Measurements from ENCODE around the gene ABR. TPM values are rescaled to one million over a fixed set of nuclear protein-coding genes. Genes with fewer than 3 reads are reported as not detected.

Gene ABR
- total RNA-seq, 2 donors from 2014 or later: 159 to 200 TPM

GRCh38 chr17:1147664-1148063 lies 32.1 kb downstream of the ABR start:
- peak; percentile 76 for ATAC-seq (ENCODE audit: insufficient number of reproducible peaks, low FRiP score, low read depth)
- no peak for DNase-seq (ENCODE audit: low spot score)
- Histone ChIP-seq H3K27ac (no peak overlapping the region), H3K36me3 (peaks cover 6% of the 10 kb centered on the region), H3K27me3 (replicated peaks; ENCODE audit: insufficient read depth) (no peaks in the 10 kb centered on the region), H3K9me3 (no peaks in the 10 kb centered on the region), H3K4me1 (ENCODE audit: control insufficient read depth in 1 of 2, low read depth in 2 of 2) (no peaks in the 10 kb centered on the region), H3K4me3 (no peak overlapping the region)
- TF ChIP-seq, protein P1, sequence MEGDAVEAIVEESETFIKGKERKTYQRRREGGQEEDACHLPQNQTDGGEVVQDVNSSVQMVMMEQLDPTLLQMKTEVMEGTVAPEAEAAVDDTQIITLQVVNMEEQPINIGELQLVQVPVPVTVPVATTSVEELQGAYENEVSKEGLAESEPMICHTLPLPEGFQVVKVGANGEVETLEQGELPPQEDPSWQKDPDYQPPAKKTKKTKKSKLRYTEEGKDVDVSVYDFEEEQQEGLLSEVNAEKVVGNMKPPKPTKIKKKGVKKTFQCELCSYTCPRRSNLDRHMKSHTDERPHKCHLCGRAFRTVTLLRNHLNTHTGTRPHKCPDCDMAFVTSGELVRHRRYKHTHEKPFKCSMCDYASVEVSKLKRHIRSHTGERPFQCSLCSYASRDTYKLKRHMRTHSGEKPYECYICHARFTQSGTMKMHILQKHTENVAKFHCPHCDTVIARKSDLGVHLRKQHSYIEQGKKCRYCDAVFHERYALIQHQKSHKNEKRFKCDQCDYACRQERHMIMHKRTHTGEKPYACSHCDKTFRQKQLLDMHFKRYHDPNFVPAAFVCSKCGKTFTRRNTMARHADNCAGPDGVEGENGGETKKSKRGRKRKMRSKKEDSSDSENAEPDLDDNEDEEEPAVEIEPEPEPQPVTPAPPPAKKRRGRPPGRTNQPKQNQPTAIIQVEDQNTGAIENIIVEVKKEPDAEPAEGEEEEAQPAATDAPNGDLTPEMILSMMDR (IDR thresholded peaks at IDR 0.05): peak; percentile 46

GRCh38 chr17:1146561-1147265 lies 33.1 kb downstream of the ABR start:
- TF ChIP-seq, protein P1 (IDR thresholded peaks at IDR 0.05): no peak
- no peak for ATAC-seq (ENCODE audit: insufficient number of reproducible peaks, low FRiP score, low read depth)
- Histone ChIP-seq H3K36me3 (peaks cover 6% of the 10 kb centered on the region), H3K27ac (no peak overlapping the region), H3K4me3 (no peak overlapping the region), H3K4me1 (ENCODE audit: control insufficient read depth in 1 of 2, low read depth in 2 of 2) (no peaks in the 10 kb centered on the region), H3K9me3 (no peaks in the 10 kb centered on the region), H3K27me3 (replicated peaks; ENCODE audit: insufficient read depth) (no peaks in the 10 kb centered on the region)
- no peak for DNase-seq (ENCODE audit: low spot score)

DNA sequence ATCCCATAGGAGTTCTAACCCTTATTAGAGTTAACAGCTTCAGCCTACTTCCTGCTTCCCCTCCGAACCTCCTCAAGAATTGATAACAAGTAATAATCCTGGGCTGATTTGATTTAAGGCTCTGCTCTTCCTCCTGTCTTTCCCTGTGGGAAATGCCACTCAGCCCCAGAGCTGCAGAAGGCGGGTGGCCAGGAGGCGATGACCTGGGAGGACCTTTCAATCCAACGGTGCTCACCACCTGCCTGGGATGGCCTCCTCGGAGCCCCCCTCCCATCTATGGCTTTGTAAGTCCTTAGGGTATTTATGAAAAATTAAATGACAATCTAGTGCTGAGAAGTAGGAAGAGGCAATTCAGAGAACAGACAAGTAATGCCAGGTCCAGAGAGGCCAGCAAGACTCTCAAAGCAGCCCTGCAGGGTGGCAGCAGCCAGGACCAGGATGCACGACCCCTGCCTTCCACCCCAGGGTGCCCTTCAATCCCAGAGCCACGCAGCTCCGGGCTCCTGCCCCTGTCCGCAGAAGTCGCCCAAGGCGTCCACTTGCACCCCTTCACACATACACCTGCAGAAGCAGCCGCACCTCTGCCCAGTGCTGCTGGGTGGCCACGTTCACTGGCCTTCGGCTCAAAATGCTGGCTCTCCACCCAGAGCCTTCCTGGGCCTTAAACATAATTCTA lies 34.3 kb downstream of the ABR start:
- H3K36me3 ChIP-seq: peaks cover 3% of the 10 kb centered on the region
- no peak overlapping the region for H3K4me3 ChIP-seq
- DNase-seq (ENCODE audit: low spot score) (no peak), ATAC-seq (ENCODE audit: insufficient number of reproducible peaks, low FRiP score, low read depth) (no peak)
- no peaks in the 10 kb centered on the region for H3K27me3 ChIP-seq (replicated peaks; ENCODE audit: insufficient read depth)
- TF ChIP-seq, protein P1 (IDR thresholded peaks at IDR 0.05): no peak
- no peaks in the 10 kb centered on the region for H3K9me3 ChIP-seq
- H3K27ac ChIP-seq: no peak overlapping the region
- H3K4me1 ChIP-seq (ENCODE audit: control insufficient read depth in 1 of 2, low read depth in 2 of 2): no peaks in the 10 kb centered on the region

- ATAC-seq (ENCODE audit: insufficient number of reproducible peaks, low FRiP score, low read depth) (no peak), DNase-seq (ENCODE audit: low spot score) (no peak)
- TF ChIP-seq, protein P1 (IDR thresholded peaks at IDR 0.05): no peak
- Histone ChIP-seq H3K36me3 (no peaks in the 10 kb centered on the region), H3K4me3 (no peak overlapping the region), H3K4me1 (ENCODE audit: control insufficient read depth in 1 of 2, low read depth in 2 of 2) (peaks cover 4 to 7% of the 10 kb centered on the region in 2 donors), H3K9me3 (no peaks in the 10 kb centered on the region), H3K27ac (no peak overlapping the region), H3K27me3 (replicated peaks; ENCODE audit: insufficient read depth) (no peaks in the 10 kb centered on the region)
These were observed 35.6 kb downstream of the ABR start for GRCh38 chr17:1144162-1144561.

- H3K36me3 ChIP-seq: no peaks in the 10 kb centered on the region
- no peak overlapping the region for H3K27ac ChIP-seq
- ATAC-seq (ENCODE audit: insufficient number of reproducible peaks, low FRiP score, low read depth) (no peak), DNase-seq (ENCODE audit: low spot score) (no peak)
- no peak overlapping the region for H3K4me3 ChIP-seq
- no peaks in the 10 kb centered on the region for H3K9me3 ChIP-seq
- H3K4me1 ChIP-seq (ENCODE audit: control insufficient read depth in 1 of 2, low read depth in 2 of 2): peaks cover 6 to 13% of the 10 kb centered on the region in 2 donors
- TF ChIP-seq, protein P1 (IDR thresholded peaks at IDR 0.05): no peak
- H3K27me3 ChIP-seq (replicated peaks; ENCODE audit: insufficient read depth): no peaks in the 10 kb centered on the region
These were observed 36.2 kb downstream of the ABR start for GRCh38 chr17:1143573-1143972.
